GM21825 (cell line): ENCODE data around the gene NIPBL.
"Not testable (repeated sequence)": the region's sequence is repeated elsewhere in the genome, so short reads cannot be mapped to it uniquely, and the experiment has no call there.

Source experiments
- ATAC-seq: cut with Tn5 transposase; IDR thresholded peaks from one replicate; pipeline ENCODE4 v1.9.1; 2021; ENCODE audit warnings: mild to moderate bottlenecking, moderate library complexity; ENCODE audit not compliant: unreplicated experiment

The NIPBL gene

GRCh38 chr5:36945687-36946086, 69.1 kb downstream of the NIPBL start:
- no peak for ATAC-seq

DNA sequence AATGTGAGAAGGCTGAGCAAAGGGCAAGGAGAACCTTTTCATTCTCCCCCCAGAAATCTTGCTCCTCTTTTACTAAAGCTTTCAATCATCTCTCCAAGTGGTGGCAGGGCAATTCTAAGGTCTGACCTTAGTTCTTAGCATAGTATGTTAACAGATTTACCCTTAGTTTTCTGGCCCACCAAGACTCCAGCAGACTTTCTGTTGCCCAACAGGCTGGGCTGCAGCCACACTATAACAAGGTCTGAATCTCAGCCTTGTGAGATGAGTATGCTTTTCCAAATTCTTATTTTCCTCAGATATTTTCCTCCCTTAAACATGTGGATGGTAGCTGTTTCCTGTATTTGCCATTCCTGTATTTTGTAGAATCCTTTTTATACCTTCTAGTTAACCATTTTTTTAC, 69.5 kb downstream of the NIPBL start:
- ATAC-seq, result no peak

GRCh38 chr5:36948041-36948440, 71.5 kb downstream of the NIPBL start:
- ATAC-seq, result no peak

DNA sequence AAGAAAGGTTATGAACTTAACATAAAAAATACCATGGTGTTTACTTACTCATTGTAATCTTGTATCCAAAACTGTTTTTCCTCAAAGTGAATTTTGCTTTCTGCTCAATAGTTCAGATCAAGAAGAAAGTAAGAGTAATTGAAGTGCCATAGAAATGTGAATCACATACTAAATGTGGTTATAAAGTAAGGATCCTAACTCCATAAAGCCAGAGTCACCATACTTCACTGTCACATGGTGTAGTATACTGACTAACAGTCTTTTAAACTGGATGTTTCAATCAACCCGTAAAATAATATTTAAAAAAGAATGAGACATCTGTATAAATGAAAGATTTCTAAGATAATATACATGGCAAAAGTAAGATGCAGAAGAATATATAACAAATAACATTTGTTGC, 72.1 kb downstream of the NIPBL start:
- no peak for ATAC-seq

DNA sequence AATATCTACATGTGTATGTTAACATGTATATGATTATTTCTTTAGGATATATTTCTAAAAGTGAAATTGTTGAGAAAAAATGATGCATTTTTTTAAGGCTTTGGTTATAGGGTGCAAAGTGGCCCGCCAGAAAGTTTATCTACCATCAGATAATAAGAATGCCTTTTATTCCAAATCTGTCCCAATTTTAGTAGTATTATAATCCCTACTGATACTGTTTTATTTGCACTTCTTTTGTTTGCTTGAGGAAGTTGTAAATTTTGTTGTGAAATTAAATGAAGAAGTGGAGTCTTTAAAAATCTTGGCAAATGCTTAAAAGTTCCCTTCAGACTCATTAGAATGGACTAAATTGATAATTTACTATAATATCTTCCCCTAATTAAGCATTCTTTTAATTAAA, 73.0 kb downstream of the NIPBL start:
- no peak for ATAC-seq

DNA sequence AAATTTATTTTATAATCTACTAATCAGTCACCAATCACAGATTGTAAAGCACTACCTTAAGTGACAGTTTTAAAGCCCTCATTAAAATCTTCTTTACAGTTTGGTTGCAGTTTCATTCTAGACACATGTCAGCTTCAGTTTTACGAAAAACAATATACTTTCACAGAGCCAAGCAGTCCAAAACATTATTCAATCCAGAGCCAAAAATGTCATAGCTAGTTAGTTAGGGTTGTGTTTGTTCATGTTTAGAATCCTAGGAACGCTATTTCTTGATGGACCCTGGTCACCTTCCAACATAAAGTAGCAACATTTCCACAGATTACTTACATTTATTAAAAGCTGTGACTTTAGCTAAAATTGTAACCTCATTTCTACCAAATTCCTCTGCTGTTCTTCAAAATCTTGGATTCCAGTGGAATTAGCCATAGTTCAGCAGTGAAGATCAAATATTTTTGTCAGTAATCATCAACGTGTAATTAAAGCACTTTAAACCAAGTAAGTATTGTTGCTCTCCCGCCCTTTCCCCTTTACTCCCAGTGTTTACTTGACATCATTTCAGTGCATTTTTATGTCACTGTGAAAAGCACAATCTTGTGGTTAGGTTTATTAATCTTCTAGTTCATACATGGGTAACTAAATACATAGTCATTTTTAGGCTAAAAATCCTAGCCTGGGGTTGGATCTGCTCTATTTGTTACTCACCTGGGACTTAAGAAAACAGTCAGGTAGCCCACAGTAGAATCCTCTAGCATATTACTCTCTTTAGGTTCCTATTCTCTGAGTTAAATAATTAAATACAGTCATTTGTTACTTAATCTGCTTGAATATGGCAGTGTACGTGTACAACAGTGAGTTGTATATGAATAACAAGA, 74.3 kb downstream of the NIPBL start:
- ATAC-seq, result no peak

DNA sequence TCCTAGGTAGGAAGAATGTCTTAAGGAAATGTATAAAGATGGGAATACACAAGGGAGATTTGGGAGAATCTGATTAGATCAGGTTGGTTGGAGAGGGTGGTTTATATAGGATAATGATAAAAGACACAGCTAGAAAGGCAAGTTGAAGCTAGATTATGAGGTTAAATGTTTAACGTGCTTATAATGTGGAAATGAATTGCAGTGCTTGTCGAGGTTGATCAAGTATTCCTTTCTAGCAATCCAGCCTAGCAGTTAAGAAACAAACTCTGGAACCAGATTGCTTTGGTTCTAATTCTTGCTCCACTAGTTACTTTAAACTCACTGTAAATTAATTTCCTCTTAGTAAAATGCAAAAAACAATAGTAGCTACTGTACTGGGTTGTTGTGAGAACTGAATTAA, 76.5 kb downstream of the NIPBL start:
- no peak for ATAC-seq

DNA sequence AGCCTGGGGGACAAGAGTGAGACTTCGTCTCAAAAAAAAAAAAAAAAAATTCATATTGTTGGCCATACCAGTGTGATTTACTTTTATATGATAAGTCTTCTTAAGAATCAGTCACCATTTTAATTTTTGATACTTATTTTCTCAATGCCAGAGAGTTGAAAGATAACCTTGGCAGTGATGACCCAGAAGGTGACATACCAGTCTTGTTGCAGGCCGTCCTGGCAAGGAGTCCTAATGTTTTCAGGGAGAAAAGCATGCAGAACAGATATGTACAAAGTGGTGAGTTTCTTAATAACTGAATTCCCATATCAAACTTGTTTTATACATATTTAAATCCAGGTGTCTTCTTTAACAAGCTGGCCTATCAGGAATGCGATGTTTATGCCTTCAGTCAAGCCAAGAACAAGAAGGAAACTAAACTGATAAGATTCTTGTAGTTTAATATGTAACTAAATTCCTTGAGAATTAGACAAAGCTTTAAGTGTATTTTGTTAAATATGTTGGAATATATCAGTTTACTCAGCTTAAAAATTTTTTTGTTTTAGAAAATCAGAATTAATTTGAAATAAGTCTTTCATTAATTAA, 81.5 kb downstream of the NIPBL start:
- no peak for ATAC-seq

DNA sequence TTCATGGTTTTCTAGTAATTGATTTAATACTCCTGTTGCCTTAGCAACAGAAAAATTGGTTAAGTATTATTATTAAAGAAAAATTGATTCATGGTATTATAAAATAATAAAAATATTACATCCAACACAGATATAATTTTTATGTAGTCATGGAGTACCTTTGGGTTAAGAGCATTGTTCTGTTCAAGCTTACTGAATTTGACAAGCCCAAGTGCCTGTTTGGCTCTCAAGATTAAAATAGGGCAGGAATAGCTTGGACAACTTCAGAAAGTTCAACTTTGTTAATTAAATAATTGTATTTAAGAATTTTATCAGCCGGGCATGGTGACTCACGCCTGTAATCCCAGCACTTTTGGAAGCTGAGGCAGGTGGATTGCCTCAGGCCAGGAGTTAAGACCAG, 82.0 kb downstream of the NIPBL start:
- ATAC-seq, result no peak

DNA sequence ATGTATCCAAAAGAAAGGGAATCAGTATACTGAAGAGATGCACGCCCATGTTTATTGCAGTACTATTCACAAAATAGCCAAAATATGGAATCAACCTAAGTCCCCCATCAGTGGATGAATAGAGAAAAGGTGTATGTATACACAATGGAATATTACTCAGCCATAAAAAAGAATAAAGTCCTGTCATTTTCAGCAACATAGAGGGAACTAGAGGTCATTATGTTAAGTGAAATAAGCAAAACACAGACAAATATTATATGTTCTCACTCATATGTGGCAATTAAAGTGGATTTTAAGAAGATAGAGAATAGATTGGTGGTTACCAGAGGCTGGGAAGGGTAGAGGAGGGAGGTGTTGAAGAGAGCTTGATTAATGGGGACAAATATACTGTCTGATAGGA, 88.6 kb downstream of the NIPBL start:
- ATAC-seq, result no peak

- ATAC-seq, result no peak
Measured at GRCh38 chr5:36969700-36970395, 93.3 kb downstream of the NIPBL start.

GRCh38 chr5:36978196-36978595, 101.6 kb downstream of the NIPBL start:
- no peak for ATAC-seq

DNA sequence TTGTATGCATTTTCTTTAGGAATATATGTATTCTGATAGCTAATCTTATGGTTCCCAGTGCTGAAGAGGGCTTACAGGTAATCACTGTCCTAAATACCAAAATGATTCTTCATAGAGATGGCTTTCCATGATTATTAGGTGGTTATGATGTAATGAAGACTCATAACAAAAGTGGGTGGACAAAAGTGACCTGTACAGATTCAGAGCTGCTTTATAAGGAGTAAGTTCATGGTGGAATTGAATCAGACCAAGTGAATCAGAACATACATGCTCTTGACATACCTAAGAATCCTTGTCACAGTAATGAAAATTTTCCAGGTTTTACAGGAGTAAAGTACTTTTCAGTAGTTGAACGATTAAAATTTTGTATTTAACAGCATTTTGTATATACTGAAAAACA, 105.6 kb downstream of the NIPBL start:
- no peak for ATAC-seq

- ATAC-seq, result no peak
Measured at GRCh38 chr5:36985387-36985786, 108.8 kb downstream of the NIPBL start.

DNA sequence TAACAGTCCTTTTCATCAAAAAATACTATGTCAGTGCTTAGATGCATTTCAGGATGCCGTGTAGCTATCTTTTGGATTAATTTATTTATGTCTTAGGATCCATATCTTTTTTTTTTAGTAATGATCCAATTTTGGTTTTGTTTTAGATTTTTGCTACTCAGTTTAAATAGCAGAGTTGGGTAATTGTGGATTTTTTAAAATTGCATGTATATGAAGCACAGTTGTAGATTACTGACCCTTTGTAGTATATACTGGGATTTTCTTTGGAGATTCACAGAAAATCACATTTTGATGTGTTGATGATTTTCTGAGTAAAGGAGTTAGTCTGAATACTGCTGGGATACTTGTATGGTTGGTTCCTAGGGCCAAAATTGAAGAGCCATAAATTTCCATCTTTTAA, 111.8 kb downstream of the NIPBL start:
- ATAC-seq, result no peak

GRCh38 chr5:36998578-36998977, 122.0 kb downstream of the NIPBL start:
- no peak for ATAC-seq

DNA sequence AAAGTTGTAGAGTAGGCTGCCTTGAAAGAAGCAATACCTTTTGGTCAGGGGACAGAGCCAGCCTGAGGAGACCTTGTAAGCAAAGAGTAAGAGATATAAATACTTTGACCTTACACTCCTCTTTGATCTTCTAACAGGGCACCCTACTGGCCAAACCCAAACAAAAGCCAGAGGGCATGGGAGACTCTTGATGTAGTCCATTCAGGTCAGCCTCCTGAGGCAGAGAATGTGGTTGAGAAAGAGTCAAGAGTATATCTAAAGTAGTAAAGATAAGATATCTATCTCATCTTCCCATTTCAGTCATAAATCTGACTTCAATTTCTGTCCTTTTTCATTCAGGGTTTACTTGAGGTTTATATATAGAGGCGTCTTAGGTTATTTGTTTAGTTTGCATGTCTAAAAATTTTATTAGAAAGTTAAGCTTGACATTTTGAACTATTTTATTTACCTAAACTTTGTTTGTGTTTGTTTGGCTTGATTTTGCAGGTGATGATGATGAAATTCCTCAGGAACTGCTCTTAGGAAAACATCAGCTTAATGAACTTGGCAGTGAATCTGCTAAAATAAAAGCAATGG, 125.7 kb downstream of the NIPBL start:
- ATAC-seq, result no peak

DNA sequence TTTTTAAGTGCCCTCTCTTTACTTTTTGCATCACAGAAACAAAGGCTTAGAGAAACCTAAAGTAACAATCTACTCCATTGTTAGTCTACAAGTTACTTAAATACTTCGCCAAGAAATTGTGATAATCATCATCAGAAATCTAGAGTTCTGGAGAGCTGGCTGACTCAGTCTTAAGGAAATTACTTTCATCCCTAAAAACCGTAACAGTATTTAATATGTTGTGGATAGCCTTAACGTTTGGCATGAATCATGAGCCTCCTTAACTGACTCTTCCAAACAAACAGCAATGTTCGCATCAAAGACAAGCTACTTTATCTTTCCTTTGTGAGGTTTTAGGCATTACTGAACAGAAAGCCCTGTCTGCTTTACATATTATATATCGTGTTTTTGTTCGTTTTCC, 128.7 kb downstream of the NIPBL start:
- no peak for ATAC-seq

- ATAC-seq, result no peak
Measured at GRCh38 chr5:37005946-37006540, 129.5 kb downstream of the NIPBL start.

GRCh38 chr5:37013181-37013580, 136.6 kb downstream of the NIPBL start:
- ATAC-seq, result not testable (repeated sequence)

- ATAC-seq, result no peak
Measured at GRCh38 chr5:37014321-37014720, 137.8 kb downstream of the NIPBL start.
